Iris pigment epithelial cell (primary cell): ENCODE measurements around the gene PATJ.
"Not testable (repeated sequence)": the region's sequence is repeated elsewhere in the genome, so short reads cannot be mapped to it uniquely, and the experiment has no call there.

Experiments used
- DNase-seq: peaks from one replicate; pipeline ENCODE4 v3.0.0-alpha.2; 2011; ENCODE audit warnings: low read depth

The PATJ gene

GRCh38 chr1:62100442-62100841, 358.2 kb downstream of the PATJ start:
- DNase-seq = no peak

- no peak for DNase-seq
These were observed 361.6 kb downstream of the PATJ start for GRCh38 chr1:62103846-62104245.

GRCh38 chr1:62107923-62108322, 365.6 kb downstream of the PATJ start:
- no peak for DNase-seq

- no peak for DNase-seq
These were observed 366.8 kb downstream of the PATJ start for GRCh38 chr1:62109124-62109523.

DNA sequence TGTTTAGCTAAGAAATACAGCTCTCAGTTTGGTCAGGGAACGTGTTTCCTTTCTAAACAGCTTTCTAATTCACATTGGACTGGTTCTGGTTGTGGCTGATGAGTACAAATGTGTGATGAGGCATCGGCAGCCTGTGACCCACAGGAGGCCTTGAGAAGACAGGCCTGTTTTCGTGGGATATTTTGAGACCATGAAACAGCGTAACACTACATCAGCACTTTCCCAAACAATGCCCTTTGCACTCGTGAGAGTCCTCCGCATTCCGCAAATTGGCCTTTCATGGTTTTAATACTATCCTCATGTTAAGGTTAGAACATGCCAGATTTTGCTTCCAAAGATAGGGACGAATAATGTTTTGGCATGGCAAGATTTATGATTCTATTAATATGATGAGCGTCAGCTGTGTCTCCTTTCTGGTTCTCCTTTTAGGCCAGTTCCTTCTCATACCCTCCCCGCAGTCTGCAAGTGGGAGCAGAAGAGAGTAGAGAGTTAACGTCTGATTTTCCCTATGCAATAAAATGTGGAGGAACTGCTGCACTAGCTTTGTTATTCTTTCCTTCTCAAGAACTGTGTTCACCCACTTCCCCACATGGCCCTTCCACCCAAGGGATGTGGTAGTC, 368.0 kb downstream of the PATJ start:
- DNase-seq = no peak

DNA sequence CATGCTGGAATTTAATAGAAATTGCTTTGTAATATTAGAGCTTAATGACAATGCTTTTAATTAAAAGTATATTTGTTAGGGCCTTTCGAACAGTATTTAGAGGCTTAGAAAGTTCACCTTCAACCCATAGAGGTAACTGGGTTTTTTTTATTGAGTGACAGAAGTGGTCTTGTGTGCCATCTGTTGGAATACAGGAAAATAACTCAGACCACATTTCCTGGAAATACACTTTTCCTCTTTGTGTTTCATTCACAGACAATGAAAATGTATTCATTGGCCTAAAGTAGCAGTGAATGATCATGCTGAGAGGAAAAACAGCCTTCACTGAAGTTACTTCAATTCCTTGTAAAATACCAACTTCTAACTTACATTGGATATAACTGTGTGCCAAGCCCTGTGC, 368.8 kb downstream of the PATJ start:
- no peak for DNase-seq

- no peak for DNase-seq
These were observed 371.2 kb downstream of the PATJ start for GRCh38 chr1:62113507-62113906.

DNA sequence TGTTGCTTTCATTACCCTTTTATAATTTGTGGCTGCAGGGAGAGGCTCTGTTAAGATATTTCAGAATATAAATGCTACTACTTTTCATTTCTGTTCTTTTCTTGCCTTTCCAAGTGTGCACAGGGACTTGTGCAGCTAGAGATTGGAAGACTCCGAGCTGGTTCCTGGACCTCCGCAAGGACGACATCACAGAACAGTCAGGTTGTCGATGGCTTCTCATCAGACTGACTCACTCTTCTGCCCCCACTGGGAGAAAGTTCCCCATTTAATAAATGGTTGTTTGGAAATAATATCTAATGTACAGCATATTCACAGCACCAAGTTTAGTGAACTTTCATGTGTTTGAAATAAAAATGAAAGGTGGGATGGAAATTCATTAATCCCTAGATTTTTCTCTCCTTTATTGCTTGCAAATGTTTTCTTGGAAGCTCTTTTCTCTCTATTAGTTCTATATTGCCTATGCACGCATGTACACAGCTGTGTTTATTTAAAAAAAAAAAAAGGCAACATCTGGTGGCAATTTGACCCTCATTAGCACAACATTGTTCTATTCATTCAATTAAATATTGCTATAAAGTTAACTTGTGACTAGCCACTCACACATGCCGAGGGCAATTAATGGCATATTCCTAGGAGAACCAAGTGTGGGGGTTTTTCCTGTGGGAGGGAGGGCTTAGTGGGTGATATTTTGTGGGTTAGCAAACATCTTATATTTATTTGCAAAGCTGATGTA, 374.9 kb downstream of the PATJ start:
- no peak for DNase-seq

DNA sequence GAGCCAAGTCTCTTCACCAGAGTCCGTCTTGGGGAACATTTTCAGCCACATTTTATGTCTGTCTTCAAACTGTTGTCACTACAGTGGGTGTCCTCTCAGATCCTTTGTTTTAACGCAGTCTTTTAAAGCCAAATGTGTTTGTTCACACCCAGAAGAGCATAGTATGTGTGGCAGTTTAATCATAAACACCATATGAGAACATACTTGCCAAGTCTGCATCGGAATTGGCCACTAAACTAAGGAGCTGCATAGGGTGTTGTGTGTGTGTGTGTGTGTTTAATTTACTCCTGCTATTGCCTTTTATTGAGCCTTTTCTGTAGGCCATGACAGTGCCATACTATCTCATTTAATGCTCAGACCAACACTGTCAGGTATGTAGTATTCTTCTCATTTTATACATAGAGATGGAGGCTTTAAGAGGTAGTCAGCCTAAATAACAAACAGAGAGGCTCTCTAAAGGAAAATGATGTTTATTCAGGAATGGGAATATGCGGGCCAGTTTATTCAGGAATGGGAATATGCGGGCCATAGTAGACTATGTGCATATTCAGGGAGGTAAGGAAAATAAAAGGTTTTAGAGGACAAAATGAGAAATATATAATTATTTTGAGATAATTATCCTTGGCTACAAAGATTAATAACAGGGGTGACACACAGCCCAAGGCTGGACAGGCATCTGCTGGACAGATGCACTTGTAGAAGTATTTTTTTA, 384.5 kb downstream of the PATJ start:
- DNase-seq = no peak

GRCh38 chr1:62128745-62129144, 386.5 kb downstream of the PATJ start:
- no peak for DNase-seq

GRCh38 chr1:62131093-62131725, 388.9 kb downstream of the PATJ start:
- peak; percentile 72 for DNase-seq

DNA sequence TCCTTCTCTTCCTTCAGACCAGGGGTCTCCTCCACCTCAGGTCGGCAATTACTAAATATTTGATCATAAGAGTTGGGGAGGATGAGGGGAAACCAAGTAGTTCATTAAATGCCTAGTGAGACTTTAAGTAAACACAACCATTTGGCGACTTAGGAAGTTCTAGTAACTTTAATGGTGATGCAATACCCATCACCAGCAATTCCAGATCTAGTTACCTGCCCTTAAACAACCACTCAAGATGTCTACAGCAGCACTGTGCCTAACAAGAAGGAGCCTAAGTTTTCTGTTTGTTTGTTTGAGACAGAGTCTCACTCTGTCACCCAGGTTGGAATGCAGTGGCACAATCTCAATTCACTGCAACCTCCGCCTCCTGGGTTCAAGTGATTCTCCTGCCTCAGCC, 395.7 kb downstream of the PATJ start:
- DNase-seq = no peak

- DNase-seq = no peak
These were observed 397.1 kb downstream of the PATJ start for GRCh38 chr1:62139410-62139809.

DNA sequence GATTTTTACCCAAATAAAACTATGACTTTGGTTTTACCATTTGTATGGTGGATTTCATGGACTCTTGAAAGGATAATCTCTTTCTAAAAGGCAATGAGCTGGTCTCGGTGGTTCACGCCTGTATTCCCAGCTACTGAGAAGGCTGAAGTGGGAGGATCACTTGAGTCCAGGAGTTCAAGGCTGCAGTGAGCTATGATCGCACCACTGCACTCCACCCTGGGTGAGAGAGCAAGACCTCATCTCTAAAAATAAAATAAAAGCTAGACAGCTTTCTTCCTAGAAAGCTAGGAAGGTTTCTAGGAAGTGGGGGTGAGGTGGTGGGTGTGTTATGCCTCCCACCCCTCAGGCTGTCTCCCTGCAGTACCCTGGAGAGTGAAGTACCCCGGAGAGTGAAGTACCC, 398.4 kb downstream of the PATJ start:
- no peak for DNase-seq

DNA sequence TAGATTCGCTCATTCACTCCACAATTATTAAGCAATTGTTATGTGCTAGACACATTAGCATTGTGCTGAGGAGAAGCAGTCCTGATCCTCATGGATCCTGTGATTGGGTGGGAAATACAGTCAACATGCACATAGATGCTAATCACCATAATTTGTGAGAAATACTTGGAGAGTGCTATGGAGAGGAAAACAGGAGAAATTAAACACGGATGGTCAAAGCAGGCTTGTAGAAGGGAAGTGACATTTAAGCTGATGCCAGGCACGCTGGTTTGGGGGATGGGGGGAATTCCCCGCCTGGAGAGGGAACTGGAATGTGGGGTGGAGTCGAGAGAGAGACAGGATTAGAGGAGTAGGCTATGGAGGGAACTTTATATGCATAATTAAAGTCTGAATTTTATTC, 400.2 kb downstream of the PATJ start:
- DNase-seq = peak; percentile 6

DNA sequence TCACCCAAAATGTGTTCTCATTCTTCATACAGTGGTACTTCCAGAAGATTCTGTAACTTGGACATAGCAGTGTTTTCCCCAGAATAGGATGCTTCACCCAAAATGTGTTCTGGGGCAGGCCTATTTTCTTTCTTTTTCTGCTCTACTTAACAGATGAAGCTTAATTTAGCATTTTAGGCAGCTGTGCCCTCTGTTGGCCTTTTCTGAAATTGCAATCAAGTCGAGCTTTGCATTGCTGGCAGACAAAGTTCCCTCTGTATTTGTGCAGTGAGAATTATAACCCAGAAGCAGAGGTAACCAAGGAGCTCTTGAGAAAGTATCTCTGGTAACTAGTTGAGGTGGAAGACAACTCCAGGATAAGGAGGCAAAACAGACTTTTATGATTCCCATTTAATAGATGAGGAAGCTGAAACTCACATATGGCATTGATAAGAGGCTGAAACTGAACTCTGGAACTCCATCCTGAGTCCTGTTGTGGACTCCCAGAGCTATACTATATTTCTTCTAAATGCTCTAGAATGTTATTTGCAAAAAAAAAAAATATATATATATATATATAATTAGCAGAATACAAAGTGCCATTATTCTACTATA, 402.1 kb downstream of the PATJ start:
- DNase-seq = peak; percentile 55

GRCh38 chr1:62159940-62160348, 417.7 kb downstream of the PATJ start:
- no peak for DNase-seq

GRCh38 chr1:62161711-62162110, 419.4 kb downstream of the PATJ start:
- DNase-seq = no peak

GRCh38 chr1:62170380-62170779, 428.1 kb downstream of the PATJ start:
- not testable (repeated sequence) for DNase-seq

- peak; percentile 46 for DNase-seq
These were observed 433.4 kb downstream of the PATJ start for GRCh38 chr1:62175568-62176179.

DNA sequence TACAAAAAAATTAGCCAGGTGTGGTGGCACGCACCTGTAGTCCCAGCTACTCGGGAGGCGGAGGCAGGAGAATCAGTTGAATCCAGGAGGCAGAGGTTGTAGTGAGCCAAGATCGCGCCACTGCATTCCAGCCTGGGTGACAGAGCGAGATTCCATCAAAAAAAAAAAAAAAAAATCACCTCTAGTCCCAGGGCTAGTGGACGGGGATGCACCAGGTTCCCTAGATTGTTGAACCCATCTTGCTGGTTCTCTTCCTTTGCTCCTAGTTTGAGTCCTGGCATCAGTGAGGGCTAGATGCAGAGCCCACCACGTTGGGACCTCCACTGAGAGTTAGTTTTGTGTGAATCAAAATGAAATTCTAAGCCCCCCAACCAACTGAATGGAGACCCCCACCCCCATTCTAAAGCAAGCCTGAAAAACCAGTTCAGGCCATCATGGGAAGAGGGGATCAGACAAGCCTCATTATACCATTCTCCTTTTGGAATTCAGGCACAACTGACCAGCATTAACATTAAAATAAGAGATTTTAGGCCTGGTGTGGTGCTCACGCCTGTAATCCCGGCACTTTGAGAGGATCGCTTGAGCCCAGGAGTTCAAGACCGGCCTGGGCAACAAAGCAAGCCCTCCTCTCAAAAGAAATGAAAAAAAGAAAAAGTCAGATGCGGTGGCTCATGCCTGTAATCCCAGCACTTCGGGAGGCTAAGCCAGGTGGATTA, 434.5 kb downstream of the PATJ start:
- DNase-seq = no peak
